ENCODE data around the gene LPIN1. TPM values are rescaled to one million over a fixed set of nuclear protein-coding genes. Genes with fewer than 3 reads are reported as not detected.

The LPIN1 gene
- total RNA-seq, 1 experiment from 2014 or later = 4.4 TPM

- Histone ChIP-seq H3K18ac (ENCODE audit: insufficient read length, low read depth, low read length) (no peak overlapping the region), H3K56ac (ENCODE audit: insufficient read length, low read depth, low read length) (no peak overlapping the region), H2BK20ac (ENCODE audit: low read depth, low read length, poor library complexity, severe bottlenecking) (no peak overlapping the region), H3K23me2 (ENCODE audit: insufficient read length, low read depth, low read length, poor library complexity, severe bottlenecking) (no peaks in the 10 kb centered on the region), H3K27me3 (ENCODE audit: insufficient read depth, low read length) (no peaks in the 10 kb centered on the region), H3K4ac (ENCODE audit: low read depth, low read length) (no peak overlapping the region), H3K9ac (ENCODE audit: extremely low read depth, insufficient read length, low read length) (no peak overlapping the region), H2AFZ (ENCODE audit: low read length) (no peak overlapping the region), H4K8ac (replicated peaks; ENCODE audit: insufficient read length, low read depth, low read length) (no peak overlapping the region), H2BK120ac (ENCODE audit: low read depth, low read length, poor library complexity, severe bottlenecking) (no peak overlapping the region), H3K4me2 (ENCODE audit: insufficient read depth, insufficient read length, low read length) (no peak overlapping the region), H2AK5ac (ENCODE audit: insufficient read length, low read length) (no peak overlapping the region), H3K23ac (ENCODE audit: insufficient read length, low read depth, low read length) (no peak overlapping the region), H2BK15ac (ENCODE audit: low read depth, low read length) (no peak overlapping the region), H4K20me1 (ENCODE audit: control insufficient read depth, insufficient read depth, insufficient read length) (no peaks in the 10 kb centered on the region), H2BK12ac (ENCODE audit: insufficient read length, low read depth, low read length) (no peak overlapping the region), H2BK5ac (ENCODE audit: insufficient read length, low read length) (no peak overlapping the region), H4K91ac (ENCODE audit: insufficient read length, low read depth, low read length) (no peak overlapping the region), H3K9me3 (ENCODE audit: control insufficient read depth, low read depth, low read length) (peaks cover 2% of the 10 kb centered on the region), H3K79me2 (ENCODE audit: insufficient read depth, low read length) (no peaks in the 10 kb centered on the region), H4K5ac (ENCODE audit: insufficient read length, low read depth, low read length) (no peak overlapping the region), H3T11ph (ENCODE audit: low read length) (no peak overlapping the region), H3K27ac (ENCODE audit: insufficient read length, low read depth, low read length) (no peak overlapping the region), H3K4me1 (ENCODE audit: insufficient read depth, low read length) (no peaks in the 10 kb centered on the region; the same call in 1 of the 2 replicates), H3K79me1 (ENCODE audit: insufficient read depth, low read depth, low read length, poor library complexity, severe bottlenecking) (no peaks in the 10 kb centered on the region), H3K14ac (ENCODE audit: insufficient read depth, low read length) (no peak overlapping the region)
- peaks cover 0 to under 1% (median under 1%) of the 10 kb centered on the region in 3 experiments; a peak in 4 of 7 replicates for H3K36me3 Mint-ChIP-seq (ENCODE audit: insufficient read depth in 1 of 3, low read depth in 3 of 3)
- no peak for TF ChIP-seq CTCF (conservative IDR thresholded peaks at IDR 0.05)
- no CpG with 5 or more reads among the region's 8 CpGs for WGBS (ENCODE audit: extremely low coverage, insufficient read length, low lambda C conversion rate)
- H3K4me1 Mint-ChIP-seq = peaks cover 22 to 34% of the 10 kb centered on the region in 2 experiments
- peaks cover 3 to 5% of the 10 kb centered on the region in 2 experiments; a peak in 3 of 5 replicates for H3K9me3 Mint-ChIP-seq
- no peak overlapping the region for H3K27ac Mint-ChIP-seq
- H3K27me3 Mint-ChIP-seq (ENCODE audit: low read depth) = no peaks in the 10 kb centered on the region; the same call in 1 of the 2 replicates
- no peak overlapping the region for H3K4me3 Mint-ChIP-seq
- peak; percentile 3 for DNase-seq
Measured at GRCh38 chr2:11865378-11865777, 118.9 kb downstream of the LPIN1 start.

Measured in H9 (cell line).